NOMO-1 treated with DMSO at 0.1 percent for 48 hours (cell line): ENCODE results near the gene DIP2C.
"Not testable (repeated sequence)": the region's sequence is repeated elsewhere in the genome, so short reads cannot be mapped to it uniquely, and the experiment has no call there.

ENCODE experiments used
- DNase-seq: peaks from one replicate; lab custom pipeline; 2025; ENCODE audit not compliant: unreplicated experiment; lab: John Stamatoyannopoulos, UW

DIP2C gene

GRCh38 chr10:367636-368035 is 321.8 kb downstream of the DIP2C start:
- DNase-seq, result no peak

- DNase-seq, result no peak
Observed at GRCh38 chr10:366186-366585, 323.3 kb downstream of the DIP2C start.

GRCh38 chr10:364267-364775 is 325.1 kb downstream of the DIP2C start:
- DNase-seq, result no peak

GRCh38 chr10:363152-363551 is 326.3 kb downstream of the DIP2C start:
- DNase-seq, result no peak

GRCh38 chr10:361203-362081 is 328.0 kb downstream of the DIP2C start:
- DNase-seq, result no peak

GRCh38 chr10:360653-361052 is 328.8 kb downstream of the DIP2C start:
- no peak for DNase-seq

GRCh38 chr10:359762-360161 is 329.7 kb downstream of the DIP2C start:
- no peak for DNase-seq

- no peak for DNase-seq
Observed at GRCh38 chr10:359093-359492, 330.4 kb downstream of the DIP2C start.

- DNase-seq, result no peak
Observed at GRCh38 chr10:357201-357950, 332.1 kb downstream of the DIP2C start.

- DNase-seq, result no peak
Observed at GRCh38 chr10:356452-356851, 333.0 kb downstream of the DIP2C start.

- no peak for DNase-seq
Observed at GRCh38 chr10:354901-355617, 334.4 kb downstream of the DIP2C start.

- no peak for DNase-seq
Observed at GRCh38 chr10:352476-353235, 336.8 kb downstream of the DIP2C start.

- DNase-seq, result no peak
Observed at GRCh38 chr10:351770-352334, 337.6 kb downstream of the DIP2C start.

GRCh38 chr10:350981-351501 is 338.4 kb downstream of the DIP2C start:
- no peak for DNase-seq

- DNase-seq, result no peak
Observed at GRCh38 chr10:349081-349480, 340.4 kb downstream of the DIP2C start.

- DNase-seq, result no peak
Observed at GRCh38 chr10:348456-348855, 341.0 kb downstream of the DIP2C start.

GRCh38 chr10:347774-348173 is 341.7 kb downstream of the DIP2C start:
- DNase-seq, result not testable (repeated sequence)

- not testable (repeated sequence) for DNase-seq
Observed at GRCh38 chr10:347190-347589, 342.3 kb downstream of the DIP2C start.

- DNase-seq, result no peak
Observed at GRCh38 chr10:344582-345200, 344.8 kb downstream of the DIP2C start.
